ENCODE measurements around the gene CUX1. TPM values are rescaled to one million over a fixed set of nuclear protein-coding genes. Genes with fewer than 3 reads are reported as not detected.

CUX1 gene
- total RNA-seq, 1 donor from 2014 or later: 56.5 TPM

DNA sequence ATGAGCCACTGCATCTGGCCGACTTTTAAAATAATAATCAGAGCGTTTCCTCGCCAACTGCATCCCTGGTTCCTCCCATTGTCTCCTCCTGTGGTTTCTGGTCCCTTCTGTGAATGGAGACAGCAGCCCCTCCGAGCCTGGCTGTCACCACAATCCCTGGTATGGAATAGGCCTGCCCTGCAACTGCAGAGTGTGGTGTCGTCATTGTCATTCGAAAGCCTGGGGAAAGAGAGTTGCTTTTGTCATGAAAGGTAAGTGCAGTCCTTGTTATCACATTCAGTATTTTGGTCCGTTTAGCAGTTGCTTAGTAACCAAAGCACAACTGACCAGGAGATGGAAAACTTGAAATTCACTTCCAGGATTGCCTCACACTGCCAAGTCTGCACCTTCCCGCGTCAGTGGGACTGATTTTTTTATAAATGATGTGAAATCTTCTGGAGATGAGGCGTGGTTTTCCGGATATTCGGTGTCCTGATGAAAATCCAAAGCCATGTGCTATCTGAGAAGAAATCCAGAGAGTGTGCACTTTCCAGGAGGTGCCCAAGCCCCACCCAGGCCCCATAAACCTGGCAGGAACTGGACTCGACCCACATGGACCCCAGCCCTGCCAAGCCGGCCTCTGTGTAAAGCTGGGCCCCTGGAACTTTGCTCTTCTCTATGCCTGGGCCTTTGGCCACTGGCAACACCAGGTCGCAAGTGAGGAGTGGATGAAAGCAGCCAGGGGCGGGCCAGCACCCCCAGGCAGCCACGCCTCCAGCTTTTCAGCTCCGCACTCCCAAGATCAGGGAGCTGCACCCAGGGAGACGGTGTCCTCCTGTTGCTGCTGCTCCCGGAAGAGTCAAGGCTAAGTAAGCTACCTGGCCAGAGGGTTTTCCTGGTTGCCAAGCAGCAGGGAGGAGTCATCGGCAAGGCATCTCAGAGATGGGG, 335.5 kb downstream of the CUX1 start:
- peak overlapping the region; percentile 82 for H3K27ac Mint-ChIP-seq (ENCODE audit: unreplicated experiment)
- H3K4me3 Mint-ChIP-seq (ENCODE audit: unreplicated experiment): peak overlapping the region; percentile 20
- no peak for DNase-seq
- no peak for TF ChIP-seq CTCF (IDR thresholded peaks at IDR 0.05; ENCODE audit: partially characterized antibody, unreplicated experiment)
- peaks cover 8% of the 10 kb centered on the region for H3K9me3 Mint-ChIP-seq (ENCODE audit: unreplicated experiment)
- H3K27me3 Mint-ChIP-seq (ENCODE audit: unreplicated experiment): peaks cover under 1% of the 10 kb centered on the region
- peaks cover 25% of the 10 kb centered on the region for H3K4me1 Mint-ChIP-seq (ENCODE audit: low read depth, unreplicated experiment)
- H3K36me3 Mint-ChIP-seq (ENCODE audit: unreplicated experiment): peaks cover 2% of the 10 kb centered on the region

DNA sequence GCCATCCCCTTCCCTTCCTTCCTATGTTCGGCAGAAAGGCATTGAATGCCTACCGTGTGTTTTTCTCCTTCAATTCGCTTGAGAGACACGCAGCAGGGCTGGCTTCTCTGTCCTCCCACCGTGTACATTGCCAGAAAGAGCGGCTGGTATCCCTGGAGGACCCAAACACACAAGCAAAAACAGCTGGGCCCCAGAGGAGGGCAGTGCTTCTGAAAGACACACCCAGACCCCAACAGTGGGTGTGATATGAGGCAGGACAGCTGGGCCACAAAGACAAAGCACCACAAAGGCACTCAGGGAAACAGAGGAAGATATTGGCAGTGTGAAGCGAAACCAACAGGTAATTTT, 336.1 kb downstream of the CUX1 start:
- Mint-ChIP-seq H3K4me1 (ENCODE audit: low read depth, unreplicated experiment) (peaks cover 25% of the 10 kb centered on the region), H3K27me3 (ENCODE audit: unreplicated experiment) (peaks cover 2% of the 10 kb centered on the region), H3K4me3 (ENCODE audit: unreplicated experiment) (peak overlapping the region; percentile 1), H3K27ac (ENCODE audit: unreplicated experiment) (peak overlapping the region; percentile 70), H3K36me3 (ENCODE audit: unreplicated experiment) (peaks cover 9% of the 10 kb centered on the region), H3K9me3 (ENCODE audit: unreplicated experiment) (peaks cover 9% of the 10 kb centered on the region)
- DNase-seq: peak; percentile 39
- TF ChIP-seq CTCF (IDR thresholded peaks at IDR 0.05; ENCODE audit: partially characterized antibody, unreplicated experiment): no peak

- H3K27me3 Mint-ChIP-seq (ENCODE audit: unreplicated experiment): peaks cover 2% of the 10 kb centered on the region
- H3K4me3 Mint-ChIP-seq (ENCODE audit: unreplicated experiment): no peak overlapping the region
- peaks cover 9% of the 10 kb centered on the region for H3K36me3 Mint-ChIP-seq (ENCODE audit: unreplicated experiment)
- TF ChIP-seq CTCF (IDR thresholded peaks at IDR 0.05; ENCODE audit: partially characterized antibody, unreplicated experiment): no peak
- DNase-seq: no peak
- peaks cover 25% of the 10 kb centered on the region for H3K4me1 Mint-ChIP-seq (ENCODE audit: low read depth, unreplicated experiment)
- H3K27ac Mint-ChIP-seq (ENCODE audit: unreplicated experiment): no peak overlapping the region
- H3K9me3 Mint-ChIP-seq (ENCODE audit: unreplicated experiment): peaks cover 9% of the 10 kb centered on the region
These were observed 337.0 kb downstream of the CUX1 start for GRCh38 chr7:102154425-102154824.

DNA sequence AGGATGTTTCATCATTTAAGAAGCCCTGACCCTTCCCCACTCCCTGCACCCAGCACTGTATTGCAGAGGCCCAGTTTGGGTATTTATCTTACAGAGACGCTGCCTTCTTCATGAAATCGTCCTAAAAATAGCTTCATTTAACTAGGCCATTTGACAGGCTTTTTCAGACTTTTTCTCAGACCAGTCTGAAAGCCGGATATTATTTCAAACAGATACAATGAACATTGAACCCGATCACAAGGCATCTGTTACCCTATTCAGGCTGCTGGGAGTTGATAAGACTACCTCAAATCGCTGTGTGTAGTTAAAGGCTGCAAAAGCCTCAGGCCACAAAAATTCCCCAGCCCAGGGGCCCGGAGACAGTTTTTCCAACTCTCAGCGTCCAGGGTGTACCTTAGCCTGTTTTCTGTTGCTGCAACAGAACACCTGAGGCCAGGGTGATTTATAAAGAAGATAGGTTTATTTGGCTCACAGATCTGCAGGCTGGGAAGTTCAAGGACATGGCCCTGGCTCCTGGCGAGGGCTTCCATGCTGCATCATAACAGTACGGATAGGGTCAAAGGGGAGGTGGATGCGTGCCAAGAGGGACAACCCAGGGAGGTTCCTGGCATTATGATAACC, 338.5 kb downstream of the CUX1 start:
- TF ChIP-seq CTCF (IDR thresholded peaks at IDR 0.05; ENCODE audit: partially characterized antibody, unreplicated experiment): no peak
- Mint-ChIP-seq H3K4me1 (ENCODE audit: low read depth, unreplicated experiment) (peaks cover 21% of the 10 kb centered on the region), H3K4me3 (ENCODE audit: unreplicated experiment) (no peak overlapping the region), H3K36me3 (ENCODE audit: unreplicated experiment) (peaks cover 9% of the 10 kb centered on the region), H3K27me3 (ENCODE audit: unreplicated experiment) (peaks cover 3% of the 10 kb centered on the region), H3K27ac (ENCODE audit: unreplicated experiment) (no peak overlapping the region), H3K9me3 (ENCODE audit: unreplicated experiment) (peaks cover 9% of the 10 kb centered on the region)
- DNase-seq: no peak

GRCh38 chr7:102156867-102157266, 339.4 kb downstream of the CUX1 start:
- Mint-ChIP-seq H3K9me3 (ENCODE audit: unreplicated experiment) (peaks cover 9% of the 10 kb centered on the region), H3K36me3 (ENCODE audit: unreplicated experiment) (peaks cover 9% of the 10 kb centered on the region), H3K27ac (ENCODE audit: unreplicated experiment) (no peak overlapping the region), H3K4me1 (ENCODE audit: low read depth, unreplicated experiment) (peaks cover 21% of the 10 kb centered on the region), H3K27me3 (ENCODE audit: unreplicated experiment) (peaks cover 3% of the 10 kb centered on the region), H3K4me3 (ENCODE audit: unreplicated experiment) (no peak overlapping the region)
- TF ChIP-seq CTCF (IDR thresholded peaks at IDR 0.05; ENCODE audit: partially characterized antibody, unreplicated experiment): no peak
- DNase-seq: no peak
